ENCODE data around the gene PCDHGA8. TPM values are rescaled to one million over a fixed set of nuclear protein-coding genes. Genes with fewer than 3 reads are reported as not detected.

PCDHGA8 gene
- total and polyA plus RNA-seq, 4 donors: 0.02 to 0.75 (median 0.13) TPM

DNA sequence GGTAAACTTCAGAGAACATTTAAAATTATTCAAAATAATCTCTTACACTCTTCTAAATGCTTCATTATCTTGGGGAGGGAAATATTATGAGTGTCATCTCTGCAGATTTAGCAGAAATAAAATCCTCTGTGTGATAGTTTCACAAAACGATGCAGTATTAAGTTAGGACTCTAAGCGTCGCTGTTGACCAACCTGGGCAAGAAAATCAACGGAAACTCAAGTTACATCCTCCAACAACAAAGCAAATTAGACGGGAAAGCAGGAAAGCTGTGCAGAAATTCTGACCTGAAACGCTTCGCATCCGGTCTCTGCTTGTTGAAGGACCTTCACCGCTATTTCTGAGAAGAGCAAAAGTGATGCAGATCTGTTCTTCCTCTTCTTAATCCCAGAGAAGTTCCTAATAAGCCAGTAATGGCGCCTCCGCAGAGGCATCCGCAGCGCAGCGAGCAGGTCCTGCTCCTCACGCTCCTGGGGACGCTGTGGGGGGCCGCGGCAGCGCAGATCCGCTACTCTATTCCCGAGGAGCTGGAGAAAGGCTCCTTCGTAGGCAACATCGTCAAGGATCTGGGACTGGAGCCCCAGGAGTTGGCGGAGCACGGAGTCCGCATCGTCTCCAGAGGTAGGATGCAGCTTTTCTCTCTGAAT is 18.6 kb upstream of the PCDHGA8 start, which contains the start of gene PCDHGA6:
Gene PCDHGA6 (plus strand): TSS at position 219 of the 645 bp plus-strand sequence. CDS start 193 bp downstream, at position 412.
- no peak within 1 kb of the TSS for H3K27ac ChIP-seq (ENCODE audit: low read depth in 1 of 2, low read length in 2 of 2)
- DNase-seq (ENCODE audit: low spot score): no peak

More for the DNA sequence above, 18.6 kb upstream of the PCDHGA8 start, which contains the start of gene PCDHGA6:
- WGBS: 20% methylated on average over 27 of the region's 27 CpGs
- Histone ChIP-seq H3K4me1 (ENCODE audit: control insufficient read depth in 4 of 4, insufficient read depth in 4 of 4, low read length in 3 of 4) (no peaks in the 10 kb centered on the region), H3K9ac (ENCODE audit: low read depth in 1 of 2, low read length in 2 of 2) (no peak within 1 kb of the TSS), H3K4me3 (ENCODE audit: low read depth in 1 of 3, low read length in 3 of 3) (peak within 1 kb of the TSS in 2 of 3 donors; percentile 23 to 46), H3K36me3 (ENCODE audit: control insufficient read depth in 4 of 4, insufficient read depth in 3 of 4, low read depth in 1 of 4, low read length in 3 of 4) (no peaks in the 10 kb centered on the region), H3K27me3 (ENCODE audit: control insufficient read depth in 4 of 4, insufficient read depth in 4 of 4, low read length in 3 of 4) (peaks cover 0 to 5% (median 0%) of the 10 kb centered on the region in 4 donors), H3K9me3 (ENCODE audit: control insufficient read depth in 4 of 4, low read length in 3 of 4) (peaks cover 37 to 83% (median 56%) of the 10 kb centered on the region in 4 donors)
- TF ChIP-seq, protein P1, sequence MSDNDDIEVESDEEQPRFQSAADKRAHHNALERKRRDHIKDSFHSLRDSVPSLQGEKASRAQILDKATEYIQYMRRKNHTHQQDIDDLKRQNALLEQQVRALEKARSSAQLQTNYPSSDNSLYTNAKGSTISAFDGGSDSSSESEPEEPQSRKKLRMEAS (IDR thresholded peaks at IDR 0.05): no peak
- TF ChIP-seq JUND (IDR thresholded peaks at IDR 0.05) (no peak), REST (IDR thresholded peaks at IDR 0.05) (no peak), EGR1 (IDR thresholded peaks at IDR 0.05; ENCODE audit: low read depth in 2 of 2) (no peak), FOXA1 (IDR thresholded peaks at IDR 0.05) (no peak), RXRA (IDR thresholded peaks at IDR 0.05) (no peak), NR2F2 (IDR thresholded peaks at IDR 0.05) (no peak), RAD21 (IDR thresholded peaks at IDR 0.05) (peak; percentile 9 to 22), HNF4A (conservative IDR thresholded peaks at IDR 0.05) (no peak), SP1 (IDR thresholded peaks at IDR 0.05) (no peak), YY1 (IDR thresholded peaks at IDR 0.05) (no peak), TAF1 (conservative IDR thresholded peaks at IDR 0.05) (no peak), ATF3 (IDR thresholded peaks at IDR 0.05) (no peak), HNF4G (IDR thresholded peaks at IDR 0.05) (no peak), FOXA2 (IDR thresholded peaks at IDR 0.05) (no peak)
- TF ChIP-seq, protein P2, sequence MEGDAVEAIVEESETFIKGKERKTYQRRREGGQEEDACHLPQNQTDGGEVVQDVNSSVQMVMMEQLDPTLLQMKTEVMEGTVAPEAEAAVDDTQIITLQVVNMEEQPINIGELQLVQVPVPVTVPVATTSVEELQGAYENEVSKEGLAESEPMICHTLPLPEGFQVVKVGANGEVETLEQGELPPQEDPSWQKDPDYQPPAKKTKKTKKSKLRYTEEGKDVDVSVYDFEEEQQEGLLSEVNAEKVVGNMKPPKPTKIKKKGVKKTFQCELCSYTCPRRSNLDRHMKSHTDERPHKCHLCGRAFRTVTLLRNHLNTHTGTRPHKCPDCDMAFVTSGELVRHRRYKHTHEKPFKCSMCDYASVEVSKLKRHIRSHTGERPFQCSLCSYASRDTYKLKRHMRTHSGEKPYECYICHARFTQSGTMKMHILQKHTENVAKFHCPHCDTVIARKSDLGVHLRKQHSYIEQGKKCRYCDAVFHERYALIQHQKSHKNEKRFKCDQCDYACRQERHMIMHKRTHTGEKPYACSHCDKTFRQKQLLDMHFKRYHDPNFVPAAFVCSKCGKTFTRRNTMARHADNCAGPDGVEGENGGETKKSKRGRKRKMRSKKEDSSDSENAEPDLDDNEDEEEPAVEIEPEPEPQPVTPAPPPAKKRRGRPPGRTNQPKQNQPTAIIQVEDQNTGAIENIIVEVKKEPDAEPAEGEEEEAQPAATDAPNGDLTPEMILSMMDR (IDR thresholded peaks at IDR 0.05; ENCODE audit: low read depth, low read length, missing input control): peak; percentile 13
- TF ChIP-seq, protein P3, sequence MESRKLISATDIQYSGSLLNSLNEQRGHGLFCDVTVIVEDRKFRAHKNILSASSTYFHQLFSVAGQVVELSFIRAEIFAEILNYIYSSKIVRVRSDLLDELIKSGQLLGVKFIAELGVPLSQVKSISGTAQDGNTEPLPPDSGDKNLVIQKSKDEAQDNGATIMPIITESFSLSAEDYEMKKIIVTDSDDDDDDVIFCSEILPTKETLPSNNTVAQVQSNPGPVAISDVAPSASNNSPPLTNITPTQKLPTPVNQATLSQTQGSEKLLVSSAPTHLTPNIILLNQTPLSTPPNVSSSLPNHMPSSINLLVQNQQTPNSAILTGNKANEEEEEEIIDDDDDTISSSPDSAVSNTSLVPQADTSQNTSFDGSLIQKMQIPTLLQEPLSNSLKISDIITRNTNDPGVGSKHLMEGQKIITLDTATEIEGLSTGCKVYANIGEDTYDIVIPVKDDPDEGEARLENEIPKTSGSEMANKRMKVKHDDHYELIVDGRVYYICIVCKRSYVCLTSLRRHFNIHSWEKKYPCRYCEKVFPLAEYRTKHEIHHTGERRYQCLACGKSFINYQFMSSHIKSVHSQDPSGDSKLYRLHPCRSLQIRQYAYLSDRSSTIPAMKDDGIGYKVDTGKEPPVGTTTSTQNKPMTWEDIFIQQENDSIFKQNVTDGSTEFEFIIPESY (IDR thresholded peaks at IDR 0.05): no peak

Data from liver (tissue), 9 donors.